ENCODE data around the gene MLH3. TPM values are rescaled to one million over a fixed set of nuclear protein-coding genes. Genes with fewer than 3 reads are reported as not detected.

The MLH3 gene
- 10 to 100 TPM; 16.4 to 83.4 (median 50.1) TPM for total RNA-seq

GRCh38 chr14:75050852-75051555 lies at the start of gene MLH3:
Gene MLH3, minus strand, starts transcription at chr14:75051467. Its CDS starts 1,812 bp downstream, at chr14:75049655.
- intact Hi-C loops (cut with DNase I; ENCODE audit: low total_unique reads): no loop called here

GRCh38 chr14:75098682-75099081 lies 47.4 kb upstream of the MLH3 start:
- H3K27ac ChIP-seq: no peak overlapping the region
- TF ChIP-seq CTCF (IDR thresholded peaks at IDR 0.05): no peak
- H3K4me1 ChIP-seq: no peaks in the 10 kb centered on the region
- no peak for DNase-seq
- no peaks in the 10 kb centered on the region for H3K27me3 ChIP-seq
- no peaks in the 10 kb centered on the region for H3K9me3 ChIP-seq
- intact Hi-C loops (cut with DNase I; ENCODE audit: low total_unique reads): no loop called here
- H3K4me3 ChIP-seq: no peak overlapping the region
- H3K36me3 ChIP-seq: no peaks in the 10 kb centered on the region

More at GRCh38 chr14:75050852-75051555, at the start of gene MLH3:
- Histone ChIP-seq H3K9me3 (no peaks in the 10 kb centered on the region), H3K27ac (peak within 1 kb of the TSS; percentile 85 to 86), H3K4me1 (no peaks in the 10 kb centered on the region), H3K4me3 (peak within 1 kb of the TSS; percentile 47 to 77), H3K36me3 (no peaks in the 10 kb centered on the region), H3K27me3 (no peaks in the 10 kb centered on the region)
- TF ChIP-seq CTCF (IDR thresholded peaks at IDR 0.05): no peak
- peak; percentile 42 to 67 for TF ChIP-seq POLR2A (IDR thresholded peaks at IDR 0.05)
- DNase-seq: peak; percentile 82 to 87

GRCh38 chr14:75098212-75098611 lies 46.9 kb upstream of the MLH3 start:
- intact Hi-C loops (cut with DNase I; ENCODE audit: low total_unique reads): no loop called here
- DNase-seq: no peak
- Histone ChIP-seq H3K27ac (no peak overlapping the region), H3K4me3 (no peak overlapping the region), H3K9me3 (no peaks in the 10 kb centered on the region), H3K36me3 (no peaks in the 10 kb centered on the region), H3K4me1 (no peaks in the 10 kb centered on the region), H3K27me3 (no peaks in the 10 kb centered on the region)
- TF ChIP-seq CTCF (IDR thresholded peaks at IDR 0.05): no peak
- TF ChIP-seq POLR2A (IDR thresholded peaks at IDR 0.05): no peak

DNA sequence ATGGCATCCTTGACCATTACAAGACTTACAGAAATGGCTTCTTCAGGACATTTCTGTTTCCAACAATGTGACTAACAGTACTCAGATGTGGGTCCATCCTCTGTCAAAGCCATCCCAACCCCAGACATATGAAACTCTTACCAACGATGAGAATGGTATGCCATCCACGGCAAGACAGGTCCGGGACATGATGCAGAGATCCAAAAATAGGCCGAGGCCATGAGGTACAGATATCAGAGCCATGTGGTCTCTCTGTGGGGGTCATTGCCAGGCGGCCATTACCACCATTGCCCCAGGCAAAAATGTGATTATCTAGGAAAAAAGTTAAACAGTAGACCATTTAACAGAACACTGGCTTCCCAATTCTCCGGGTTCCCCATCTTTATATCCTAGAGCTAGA lies 45.7 kb upstream of the MLH3 start:
- H3K27me3 ChIP-seq: no peaks in the 10 kb centered on the region
- no peak overlapping the region for H3K4me3 ChIP-seq
- TF ChIP-seq CTCF (IDR thresholded peaks at IDR 0.05): no peak
- TF ChIP-seq POLR2A (IDR thresholded peaks at IDR 0.05): no peak
- H3K27ac ChIP-seq: no peak overlapping the region
- no peaks in the 10 kb centered on the region for H3K36me3 ChIP-seq
- no peaks in the 10 kb centered on the region for H3K9me3 ChIP-seq
- H3K4me1 ChIP-seq: no peaks in the 10 kb centered on the region
- DNase-seq: no peak
- intact Hi-C loops (cut with DNase I; ENCODE audit: low total_unique reads): no loop called here

DNA sequence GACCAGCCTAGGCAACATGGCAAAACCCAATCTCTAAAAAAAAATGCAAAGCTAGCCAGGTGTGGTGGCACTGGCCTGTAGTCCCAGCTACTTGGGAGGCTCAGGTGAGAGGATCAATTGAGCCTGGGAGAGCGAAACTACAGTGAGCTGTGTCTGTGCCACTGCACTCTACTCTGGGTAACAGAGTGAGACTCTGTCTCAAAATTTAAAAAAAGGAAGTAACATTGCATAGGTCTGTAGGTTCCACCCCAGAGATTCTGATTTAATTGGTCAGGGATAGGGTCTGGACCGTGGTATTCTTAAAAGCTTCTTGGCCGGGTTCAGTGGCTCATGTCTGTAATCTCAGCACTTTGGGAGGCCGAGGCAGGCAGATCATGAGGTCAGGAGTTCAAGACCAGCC lies 44.4 kb upstream of the MLH3 start:
- Histone ChIP-seq H3K27ac (no peak overlapping the region), H3K4me1 (no peaks in the 10 kb centered on the region), H3K9me3 (no peaks in the 10 kb centered on the region), H3K4me3 (no peak overlapping the region), H3K36me3 (no peaks in the 10 kb centered on the region), H3K27me3 (no peaks in the 10 kb centered on the region)
- intact Hi-C loops (cut with DNase I; ENCODE audit: low total_unique reads): no loop called here
- no peak for DNase-seq
- TF ChIP-seq CTCF (IDR thresholded peaks at IDR 0.05) (no peak), POLR2A (IDR thresholded peaks at IDR 0.05) (no peak)
